Fibroblast of upper back skin (primary cell): ENCODE results near the gene ETV3.
"Not testable (repeated sequence)": the region's sequence is repeated elsewhere in the genome, so short reads cannot be mapped to it uniquely, and the experiment has no call there.

Experiments used
- DNase-seq: peaks from one replicate; pipeline ENCODE4 v3.0.0-alpha.2; 2013

The ETV3 gene

GRCh38 chr1:157111396-157112165, 26.6 kb downstream of the ETV3 start:
- peak; percentile 8 for DNase-seq

- DNase-seq, result no peak
Measured at GRCh38 chr1:157110686-157111085, 27.5 kb downstream of the ETV3 start.

- no peak for DNase-seq
Measured at GRCh38 chr1:157110003-157110402, 28.2 kb downstream of the ETV3 start.

GRCh38 chr1:157108448-157108847, 29.7 kb downstream of the ETV3 start:
- no peak for DNase-seq

- DNase-seq, result no peak
Measured at GRCh38 chr1:157107702-157108101, 30.5 kb downstream of the ETV3 start.

GRCh38 chr1:157106813-157107189, 31.4 kb downstream of the ETV3 start:
- DNase-seq, result no peak

- peak; percentile 82 for DNase-seq
Measured at GRCh38 chr1:157105988-157106812, 32.0 kb downstream of the ETV3 start.

GRCh38 chr1:157105298-157105987, 32.8 kb downstream of the ETV3 start:
- DNase-seq, result no peak

- peak; percentile 11 for DNase-seq
Measured at GRCh38 chr1:157104598-157105293, 33.4 kb downstream of the ETV3 start.

- no peak for DNase-seq
Measured at GRCh38 chr1:157103268-157103667, 34.9 kb downstream of the ETV3 start.

GRCh38 chr1:157101149-157101548, 37.0 kb downstream of the ETV3 start:
- DNase-seq, result no peak

- no peak for DNase-seq
Measured at GRCh38 chr1:157099633-157100009, 38.6 kb downstream of the ETV3 start, which contains the start of gene ETV3L. TSS of gene ETV3L (minus strand) at chr1:157099808. CDS start at chr1:157099523, 285 bp downstream.

GRCh38 chr1:157098987-157099632, 39.1 kb downstream of the ETV3 start:
- not testable (repeated sequence) for DNase-seq

- DNase-seq, result no peak
Measured at GRCh38 chr1:157098519-157098918, 39.7 kb downstream of the ETV3 start.

- no peak for DNase-seq
Measured at GRCh38 chr1:157097692-157098091, 40.5 kb downstream of the ETV3 start.

GRCh38 chr1:157096881-157097280, 41.3 kb downstream of the ETV3 start:
- no peak for DNase-seq

GRCh38 chr1:157095551-157095950, 42.6 kb downstream of the ETV3 start:
- no peak for DNase-seq

GRCh38 chr1:157095091-157095490, 43.1 kb downstream of the ETV3 start:
- DNase-seq, result no peak

GRCh38 chr1:157092831-157093230, 45.4 kb downstream of the ETV3 start:
- DNase-seq, result no peak

- DNase-seq, result no peak
Measured at GRCh38 chr1:157091668-157092273, 46.4 kb downstream of the ETV3 start.

GRCh38 chr1:157091186-157091585, 47.0 kb downstream of the ETV3 start:
- DNase-seq, result no peak

- DNase-seq, result no peak
Measured at GRCh38 chr1:157090771-157091170, 47.4 kb downstream of the ETV3 start.
